ENCODE measurements around the gene BRD9. TPM values are rescaled to one million over a fixed set of nuclear protein-coding genes. Genes with fewer than 3 reads are reported as not detected.

BRD9 gene
- total and polyA plus RNA-seq, 2 of the 13 experiments (the other 11 are each of a cell fraction or from before 2014, with no cell fraction given), result 5.2 to 22.9 TPM

DNA sequence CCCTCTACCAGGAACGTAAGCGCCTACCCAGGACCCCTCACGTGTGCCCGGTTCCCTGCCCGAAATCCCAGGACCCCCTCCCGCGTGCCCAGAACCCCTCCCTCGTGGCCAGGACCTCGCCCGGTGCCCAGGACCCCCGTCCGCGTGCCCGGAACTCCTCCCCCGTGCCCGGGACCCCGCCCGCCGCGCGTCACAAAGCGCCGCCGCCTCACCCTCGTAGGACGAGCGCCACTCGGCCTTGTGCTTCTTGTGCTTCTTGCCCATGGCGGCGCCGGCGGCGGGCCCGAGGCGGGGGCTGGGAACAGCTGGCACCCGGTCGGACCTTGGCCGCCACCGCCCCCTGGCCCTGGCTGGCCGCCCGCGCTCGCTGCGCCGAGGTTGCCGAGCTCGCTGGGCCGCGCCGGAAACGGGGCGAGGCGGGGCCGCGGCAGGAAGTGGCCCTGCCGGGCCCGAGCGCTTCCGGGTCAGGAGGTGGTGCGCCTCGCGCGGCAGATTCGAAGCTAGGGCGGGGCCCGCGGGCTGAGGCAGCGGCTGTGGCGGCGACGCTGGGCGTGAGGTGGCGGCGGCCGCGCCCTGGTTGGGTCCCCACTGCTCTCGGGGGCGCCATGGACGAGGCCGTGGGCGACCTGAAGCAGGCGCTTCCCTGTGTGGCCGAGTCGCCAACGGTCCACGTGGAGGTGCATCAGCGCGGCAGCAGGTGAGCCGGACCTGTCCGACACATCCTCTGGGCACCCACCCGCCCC is at the start of gene BRD9, which contains the start of gene TRIP13 (continued):
- TF ChIP-seq, protein P1, sequence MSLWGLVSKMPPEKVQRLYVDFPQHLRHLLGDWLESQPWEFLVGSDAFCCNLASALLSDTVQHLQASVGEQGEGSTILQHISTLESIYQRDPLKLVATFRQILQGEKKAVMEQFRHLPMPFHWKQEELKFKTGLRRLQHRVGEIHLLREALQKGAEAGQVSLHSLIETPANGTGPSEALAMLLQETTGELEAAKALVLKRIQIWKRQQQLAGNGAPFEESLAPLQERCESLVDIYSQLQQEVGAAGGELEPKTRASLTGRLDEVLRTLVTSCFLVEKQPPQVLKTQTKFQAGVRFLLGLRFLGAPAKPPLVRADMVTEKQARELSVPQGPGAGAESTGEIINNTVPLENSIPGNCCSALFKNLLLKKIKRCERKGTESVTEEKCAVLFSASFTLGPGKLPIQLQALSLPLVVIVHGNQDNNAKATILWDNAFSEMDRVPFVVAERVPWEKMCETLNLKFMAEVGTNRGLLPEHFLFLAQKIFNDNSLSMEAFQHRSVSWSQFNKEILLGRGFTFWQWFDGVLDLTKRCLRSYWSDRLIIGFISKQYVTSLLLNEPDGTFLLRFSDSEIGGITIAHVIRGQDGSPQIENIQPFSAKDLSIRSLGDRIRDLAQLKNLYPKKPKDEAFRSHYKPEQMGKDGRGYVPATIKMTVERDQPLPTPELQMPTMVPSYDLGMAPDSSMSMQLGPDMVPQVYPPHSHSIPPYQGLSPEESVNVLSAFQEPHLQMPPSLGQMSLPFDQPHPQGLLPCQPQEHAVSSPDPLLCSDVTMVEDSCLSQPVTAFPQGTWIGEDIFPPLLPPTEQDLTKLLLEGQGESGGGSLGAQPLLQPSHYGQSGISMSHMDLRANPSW (CRISPR knock-in tag; IDR thresholded peaks at IDR 0.05; ENCODE audit: borderline replicate concordance), result no peak
- TF ChIP-seq MEF2D (CRISPR knock-in tag; IDR thresholded peaks at IDR 0.05) (no peak), ADNP (CRISPR knock-in tag; IDR thresholded peaks at IDR 0.05) (no peak), ZNF33A (CRISPR knock-in tag; IDR thresholded peaks at IDR 0.05; ENCODE audit: borderline replicate concordance) (no peak), RFX5 (IDR thresholded peaks at IDR 0.05; ENCODE audit: low read depth, low read length) (no peak), ZNF224 (CRISPR knock-in tag; IDR thresholded peaks at IDR 0.05) (0 out of 2 replicates have a peak, but pooled peaks have one; percentile 71), BORCS8-MEF2B (CRISPR knock-in tag; IDR thresholded peaks at IDR 0.05) (peak; percentile 63), ZNF788 (CRISPR knock-in tag; IDR thresholded peaks at IDR 0.05; ENCODE audit: borderline replicate concordance) (peak; percentile 21; the same call in 1 of the 2 replicates), NR2F1 (CRISPR knock-in tag; IDR thresholded peaks at IDR 0.05) (no peak), ZNF773 (CRISPR knock-in tag; IDR thresholded peaks at IDR 0.05; ENCODE audit: borderline replicate concordance) (0 out of 2 replicates have a peak, but pooled peaks have one; percentile 22), XBP1 (CRISPR knock-in tag; IDR thresholded peaks at IDR 0.05) (no peak), MEIS1 (CRISPR knock-in tag; IDR thresholded peaks at IDR 0.05; ENCODE audit: borderline replicate concordance) (peak; percentile 29; the same call in 1 of the 2 replicates), REXO4 (CRISPR knock-in tag; IDR thresholded peaks at IDR 0.05; ENCODE audit: borderline replicate concordance) (0 out of 2 replicates have a peak, but pooled peaks have one; percentile 28), RBM22 (optimal IDR thresholded peaks at IDR 0.05; ENCODE audit: low read length) (no peak), TBL1XR1 (IDR thresholded peaks at IDR 0.05; ENCODE audit: borderline replicate concordance, low read length, partially characterized antibody) (peak; percentile 35), EEA1 (CRISPR knock-in tag; IDR thresholded peaks at IDR 0.05; ENCODE audit: borderline replicate concordance) (no peak), ZBTB7A (CRISPR knock-in tag; IDR thresholded peaks at IDR 0.05) (peak; percentile 20; the same call in 1 of the 2 replicates), IKZF1 (IDR thresholded peaks at IDR 0.05) (no peak), ZBTB8A (CRISPR knock-in tag; IDR thresholded peaks at IDR 0.05; ENCODE audit: borderline replicate concordance, low read depth) (no peak), MATR3 (CRISPR knock-in tag; IDR thresholded peaks at IDR 0.05) (no peak), ZNF446 (CRISPR knock-in tag; IDR thresholded peaks at IDR 0.05) (no peak)
- TF ChIP-seq, protein P2, sequence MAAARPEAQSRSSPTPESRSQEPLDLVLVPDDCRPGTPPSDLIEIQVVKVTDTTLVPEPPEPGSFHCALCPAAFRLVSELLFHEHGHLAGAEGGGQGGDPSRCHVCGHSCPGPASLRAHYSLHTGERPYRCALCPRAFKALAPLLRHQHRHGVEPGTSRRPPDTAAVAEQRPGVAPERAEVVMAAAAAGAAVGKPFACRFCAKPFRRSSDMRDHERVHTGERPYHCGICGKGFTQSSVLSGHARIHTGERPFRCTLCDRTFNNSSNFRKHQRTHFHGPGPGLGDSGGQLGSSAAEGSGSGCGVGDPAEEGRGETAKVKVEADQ (CRISPR knock-in tag; IDR thresholded peaks at IDR 0.05; ENCODE audit: borderline replicate concordance), result peak; percentile 80; the same call in 1 of the 2 replicates
- TF ChIP-seq, protein P3, sequence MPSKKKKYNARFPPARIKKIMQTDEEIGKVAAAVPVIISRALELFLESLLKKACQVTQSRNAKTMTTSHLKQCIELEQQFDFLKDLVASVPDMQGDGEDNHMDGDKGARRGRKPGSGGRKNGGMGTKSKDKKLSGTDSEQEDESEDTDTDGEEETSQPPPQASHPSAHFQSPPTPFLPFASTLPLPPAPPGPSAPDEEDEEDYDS (CRISPR knock-in tag; IDR thresholded peaks at IDR 0.05), result no peak
- TF ChIP-seq, protein P4, sequence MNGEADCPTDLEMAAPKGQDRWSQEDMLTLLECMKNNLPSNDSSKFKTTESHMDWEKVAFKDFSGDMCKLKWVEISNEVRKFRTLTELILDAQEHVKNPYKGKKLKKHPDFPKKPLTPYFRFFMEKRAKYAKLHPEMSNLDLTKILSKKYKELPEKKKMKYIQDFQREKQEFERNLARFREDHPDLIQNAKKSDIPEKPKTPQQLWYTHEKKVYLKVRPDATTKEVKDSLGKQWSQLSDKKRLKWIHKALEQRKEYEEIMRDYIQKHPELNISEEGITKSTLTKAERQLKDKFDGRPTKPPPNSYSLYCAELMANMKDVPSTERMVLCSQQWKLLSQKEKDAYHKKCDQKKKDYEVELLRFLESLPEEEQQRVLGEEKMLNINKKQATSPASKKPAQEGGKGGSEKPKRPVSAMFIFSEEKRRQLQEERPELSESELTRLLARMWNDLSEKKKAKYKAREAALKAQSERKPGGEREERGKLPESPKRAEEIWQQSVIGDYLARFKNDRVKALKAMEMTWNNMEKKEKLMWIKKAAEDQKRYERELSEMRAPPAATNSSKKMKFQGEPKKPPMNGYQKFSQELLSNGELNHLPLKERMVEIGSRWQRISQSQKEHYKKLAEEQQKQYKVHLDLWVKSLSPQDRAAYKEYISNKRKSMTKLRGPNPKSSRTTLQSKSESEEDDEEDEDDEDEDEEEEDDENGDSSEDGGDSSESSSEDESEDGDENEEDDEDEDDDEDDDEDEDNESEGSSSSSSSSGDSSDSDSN (CRISPR knock-in tag; IDR thresholded peaks at IDR 0.05), result peak; percentile 44; the same call in 1 of the 2 replicates

All from HepG2 (cell line).